GM19324 (cell line): ENCODE results near the gene RGS6.

Experiments used
- ATAC-seq: cut with Tn5 transposase; IDR thresholded peaks from one replicate; pipeline ENCODE4 v1.9.1; 2021; ENCODE audit warnings: mild to moderate bottlenecking, moderate library complexity; ENCODE audit not compliant: unreplicated experiment, low FRiP score

RGS6 gene

DNA sequence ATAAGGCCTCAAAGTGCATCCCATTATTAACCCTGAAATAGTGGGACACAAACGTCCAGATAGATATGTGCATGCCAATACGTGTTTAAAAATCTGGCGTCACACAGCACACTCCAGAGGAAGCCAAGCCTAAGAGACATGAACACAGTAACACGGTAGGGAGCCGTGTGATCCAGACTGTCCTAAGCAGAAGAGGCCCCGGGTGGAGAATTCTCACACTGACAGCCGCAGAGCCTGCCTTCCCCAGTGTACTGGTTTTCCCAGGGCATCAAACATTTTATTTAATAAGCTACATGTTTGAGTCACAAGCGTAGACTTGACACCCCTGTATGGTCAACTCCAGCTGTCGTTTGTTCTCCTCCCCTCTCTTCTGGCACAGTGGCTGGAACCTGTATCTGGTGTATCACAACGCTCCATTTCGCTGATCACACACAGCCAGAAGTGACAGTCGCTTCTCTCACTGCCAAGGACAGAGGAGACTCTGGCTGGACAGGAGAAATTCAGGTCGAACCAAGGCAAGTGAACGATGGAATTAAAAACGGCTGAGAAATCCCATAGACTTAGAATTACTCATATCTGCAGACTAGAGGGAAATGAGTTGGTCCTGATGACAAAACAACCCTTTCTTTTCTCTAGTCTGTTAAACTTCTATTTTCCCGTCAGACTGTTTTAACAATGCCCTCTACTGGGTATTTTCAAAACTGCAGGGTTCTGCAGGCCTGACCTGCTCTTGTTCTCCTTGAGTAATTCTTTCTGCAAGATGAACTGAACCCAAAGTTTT lies 359.9 kb downstream of the RGS6 start:
- ATAC-seq = no peak

DNA sequence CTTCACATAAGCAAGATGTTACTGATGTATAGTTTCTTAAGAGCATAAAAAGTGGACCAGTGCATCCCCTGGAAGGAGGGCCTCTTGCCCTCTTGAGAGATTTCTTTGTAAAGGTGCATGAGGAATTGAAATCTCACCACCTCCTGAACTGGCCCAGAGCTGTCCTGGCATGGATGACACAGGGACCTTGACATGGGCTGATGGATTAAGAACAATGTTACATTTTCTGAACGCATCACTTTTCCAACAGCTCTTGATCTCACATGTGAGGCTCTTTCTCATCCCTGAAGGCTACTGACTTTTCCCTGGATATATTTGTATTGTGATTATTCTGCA lies 360.4 kb downstream of the RGS6 start:
- ATAC-seq = no peak

DNA sequence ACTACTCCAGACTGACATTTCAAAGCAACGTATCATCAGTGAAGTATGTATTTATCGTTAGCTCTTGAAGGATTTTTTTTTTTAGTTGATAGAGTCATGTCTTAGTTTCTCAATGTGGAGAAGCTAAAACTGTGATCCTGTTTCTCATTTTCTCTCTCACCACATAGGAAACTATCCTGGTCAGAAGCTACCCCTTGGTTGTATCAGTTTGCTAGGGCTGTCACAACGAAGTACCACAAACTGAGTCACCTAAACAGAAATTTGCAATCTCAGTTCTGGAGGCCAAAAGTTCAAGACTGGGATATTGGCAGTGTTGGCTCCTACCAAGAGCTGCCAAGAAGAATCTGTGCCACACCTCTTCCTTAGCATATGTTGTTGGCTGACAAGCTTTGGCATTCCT lies 369.1 kb downstream of the RGS6 start:
- ATAC-seq = no peak

DNA sequence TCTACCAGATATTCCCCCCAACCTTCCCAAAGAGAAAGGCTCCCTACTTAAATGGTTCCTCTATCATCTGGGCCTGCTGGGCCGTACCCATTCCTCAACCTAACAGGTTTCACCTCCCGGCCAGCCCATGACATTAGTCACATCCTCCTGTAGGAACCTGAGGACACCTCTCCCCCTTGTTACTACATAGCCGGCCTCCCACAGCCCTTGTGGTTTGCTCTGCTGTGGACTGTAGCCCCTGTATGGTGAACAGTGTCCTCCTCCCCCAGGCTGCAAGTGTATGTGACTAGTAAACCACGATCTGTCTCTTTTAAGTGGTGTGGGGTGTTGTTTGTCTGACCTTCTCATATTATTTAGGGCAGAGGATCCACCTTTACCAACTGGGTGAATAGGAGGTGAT lies 371.7 kb downstream of the RGS6 start:
- ATAC-seq = no peak

DNA sequence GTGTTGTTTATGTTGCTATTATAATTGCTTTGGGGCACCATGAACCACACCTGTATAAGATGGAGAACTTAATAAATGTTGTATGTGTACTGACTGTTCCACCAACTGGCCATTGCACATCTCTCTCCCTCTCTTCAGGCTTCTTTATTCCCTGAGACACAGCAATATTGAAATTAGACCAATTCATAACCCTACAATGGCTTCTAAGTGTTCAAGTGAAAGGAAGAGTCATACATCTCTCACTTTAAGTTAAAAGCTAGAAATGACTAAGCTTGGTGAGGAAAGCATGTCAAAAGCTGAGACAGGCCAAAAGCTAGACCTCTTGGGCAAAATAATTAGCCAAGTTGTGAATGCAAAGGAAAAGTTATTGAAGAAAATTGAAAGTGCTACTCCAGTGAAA lies 373.3 kb downstream of the RGS6 start:
- ATAC-seq = no peak

DNA sequence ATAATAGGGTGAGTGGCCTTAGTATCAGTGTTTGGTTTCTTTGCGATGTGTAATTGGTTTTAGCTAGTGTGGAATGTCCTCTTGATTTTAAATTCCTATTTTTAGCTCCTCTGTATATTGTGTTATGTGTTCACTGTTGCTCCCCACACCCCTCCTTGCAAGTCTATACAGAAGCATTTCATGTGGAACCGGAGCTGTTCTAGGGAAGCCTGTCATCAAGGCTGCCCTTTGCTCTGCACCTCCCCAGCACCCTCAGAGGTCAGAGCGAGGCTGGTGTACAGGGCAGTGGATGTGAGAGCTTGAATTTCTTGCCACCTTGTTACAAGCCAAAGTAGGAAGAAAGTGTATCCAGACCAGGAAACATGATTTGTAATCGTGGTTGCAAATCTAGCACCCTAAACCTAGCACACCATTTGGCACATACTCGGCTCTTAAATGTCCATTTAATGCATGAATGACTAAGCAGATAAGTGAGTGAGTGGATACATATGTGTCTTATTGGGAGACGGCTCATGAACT lies 376.8 kb downstream of the RGS6 start:
- no peak for ATAC-seq

DNA sequence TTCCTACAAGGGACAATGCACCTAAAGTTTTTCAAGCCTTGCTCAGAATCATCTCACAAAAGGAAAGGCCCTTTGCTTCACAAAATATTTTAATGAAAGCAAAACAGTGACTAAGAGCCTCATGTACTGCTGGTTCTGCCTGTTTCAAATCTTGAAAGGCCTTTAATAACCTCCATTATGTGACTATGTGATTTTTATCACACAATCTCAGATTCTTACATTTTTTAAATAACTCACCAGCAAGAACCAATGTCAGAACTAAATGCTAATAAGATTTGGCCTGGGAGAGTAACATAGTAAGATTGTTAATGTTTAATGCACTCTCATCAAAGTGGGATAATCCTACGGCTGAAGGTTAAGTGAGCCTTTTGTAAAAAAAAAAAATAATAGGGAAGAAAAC lies 378.9 kb downstream of the RGS6 start:
- ATAC-seq = no peak

DNA sequence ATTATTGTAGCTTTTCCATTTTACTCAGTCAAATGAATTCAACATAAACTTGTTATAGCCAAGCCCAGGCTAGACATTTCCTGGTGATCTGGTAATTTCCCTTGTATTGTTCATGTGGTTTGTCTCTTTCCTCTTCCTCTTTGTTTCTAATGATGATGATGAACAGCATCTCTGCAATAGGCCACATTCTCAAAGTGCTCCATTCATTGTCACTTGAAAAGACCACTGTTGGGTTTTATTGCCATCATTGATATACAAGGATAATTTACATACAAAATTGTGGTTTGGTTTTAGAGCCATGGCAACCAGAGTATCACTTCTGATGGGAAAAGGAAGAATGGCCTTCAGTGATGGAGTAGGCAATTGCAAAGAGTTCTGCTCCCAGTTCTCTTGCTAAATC lies 379.3 kb downstream of the RGS6 start:
- no peak for ATAC-seq

DNA sequence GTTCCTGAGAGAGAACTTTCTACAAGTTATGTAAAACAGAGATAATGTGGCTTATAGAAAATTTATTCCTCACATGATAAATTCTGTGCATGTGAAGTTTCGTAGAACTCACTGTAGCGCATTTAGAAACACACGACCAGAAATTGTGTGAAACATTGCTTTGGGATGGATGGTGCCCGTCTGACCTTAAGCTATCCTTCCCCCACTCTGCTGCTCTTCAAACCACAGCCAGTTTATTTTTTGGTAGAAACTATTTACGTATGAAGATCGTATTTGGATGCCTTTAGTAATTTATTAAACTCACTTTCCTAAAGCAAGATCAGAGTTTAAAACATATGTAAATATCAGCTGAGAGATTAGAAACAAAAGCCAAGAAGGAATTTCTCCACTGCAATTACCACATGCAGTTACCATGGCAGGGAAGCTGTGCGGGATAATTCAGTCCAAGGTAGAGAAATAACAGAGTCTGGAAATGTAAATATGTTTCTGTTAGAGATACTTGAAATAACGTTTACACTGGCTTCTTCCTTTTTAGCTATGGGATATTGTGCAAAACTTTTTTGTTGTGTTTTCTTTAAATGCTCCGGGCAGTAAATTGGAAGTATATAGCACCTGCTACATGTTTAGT lies 382.7 kb downstream of the RGS6 start:
- no peak for ATAC-seq

DNA sequence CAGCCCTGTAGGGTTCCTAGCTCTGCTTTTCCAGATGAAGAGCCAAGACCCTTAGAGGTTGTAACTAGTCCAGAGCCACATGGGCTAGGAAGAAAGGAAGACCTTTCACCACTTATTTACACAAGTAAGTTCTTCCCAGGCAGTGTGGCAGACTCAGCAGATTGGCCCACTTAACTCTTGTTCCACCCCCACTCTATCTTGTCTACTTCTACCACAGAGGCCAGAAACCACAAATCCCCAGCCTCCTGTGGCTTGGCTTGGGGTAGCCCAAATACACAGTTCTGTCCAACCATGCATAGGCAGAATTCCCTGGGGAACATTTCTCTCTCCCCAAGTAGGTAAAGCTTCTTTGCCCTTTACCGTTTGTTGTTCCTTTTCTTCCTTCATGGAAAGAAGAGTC lies 383.5 kb downstream of the RGS6 start:
- no peak for ATAC-seq

DNA sequence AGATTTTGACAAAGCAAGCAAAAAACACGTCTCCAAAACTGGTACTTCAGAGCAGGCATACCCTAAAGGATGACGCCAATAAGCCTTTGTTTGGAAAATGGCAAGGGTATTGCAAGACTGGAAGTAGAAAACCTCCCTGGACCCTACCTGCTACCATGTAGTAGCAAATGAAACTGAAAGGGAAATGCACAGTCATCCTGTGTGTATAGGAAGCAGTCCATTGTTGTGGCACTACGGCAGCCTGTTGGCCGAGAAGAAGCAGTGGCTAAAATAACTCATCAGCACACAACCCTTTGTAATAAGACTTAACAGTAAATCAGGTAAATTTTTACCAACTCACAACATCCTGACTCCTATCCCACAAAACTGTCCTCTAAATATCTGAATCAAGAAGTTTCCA lies 386.4 kb downstream of the RGS6 start:
- no peak for ATAC-seq

DNA sequence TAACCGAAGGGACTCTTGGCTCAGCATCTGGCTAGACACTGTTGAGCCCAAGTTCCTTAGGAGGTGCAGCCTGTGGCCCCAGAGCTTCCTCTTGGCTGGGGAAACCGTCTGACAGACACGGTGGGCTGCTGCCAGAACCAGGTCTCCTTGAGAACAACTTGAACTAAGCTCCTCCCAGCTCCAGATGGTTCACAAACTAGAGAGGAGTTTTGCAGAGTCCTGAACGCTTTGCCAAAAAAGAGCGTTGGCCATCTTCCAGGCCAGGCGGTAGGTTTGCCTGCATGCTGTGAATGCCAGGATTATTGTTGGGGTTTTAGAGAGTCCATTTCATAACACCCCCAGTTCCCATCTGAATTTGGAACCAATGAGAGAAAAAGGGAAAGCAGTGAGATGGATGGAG lies 399.8 kb downstream of the RGS6 start:
- ATAC-seq = no peak

DNA sequence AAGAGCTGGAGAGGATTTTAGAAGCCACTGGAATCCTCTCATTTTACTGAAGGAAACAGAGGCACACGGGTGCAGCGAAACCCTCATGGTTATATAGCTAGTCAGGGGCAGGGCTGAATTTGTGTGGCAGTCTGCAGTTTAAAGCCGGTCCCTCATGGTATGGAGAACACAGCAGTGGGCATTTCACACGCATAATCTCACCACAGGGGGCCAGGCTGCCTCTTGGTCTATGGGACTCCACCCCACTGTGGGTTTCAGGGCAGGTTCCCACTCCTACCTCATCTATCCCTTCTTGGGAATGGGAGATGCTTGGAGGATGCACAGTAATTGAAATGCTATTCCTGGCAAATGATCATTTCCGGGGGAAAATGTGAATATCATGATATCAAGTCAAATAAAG lies 400.6 kb downstream of the RGS6 start:
- no peak for ATAC-seq

DNA sequence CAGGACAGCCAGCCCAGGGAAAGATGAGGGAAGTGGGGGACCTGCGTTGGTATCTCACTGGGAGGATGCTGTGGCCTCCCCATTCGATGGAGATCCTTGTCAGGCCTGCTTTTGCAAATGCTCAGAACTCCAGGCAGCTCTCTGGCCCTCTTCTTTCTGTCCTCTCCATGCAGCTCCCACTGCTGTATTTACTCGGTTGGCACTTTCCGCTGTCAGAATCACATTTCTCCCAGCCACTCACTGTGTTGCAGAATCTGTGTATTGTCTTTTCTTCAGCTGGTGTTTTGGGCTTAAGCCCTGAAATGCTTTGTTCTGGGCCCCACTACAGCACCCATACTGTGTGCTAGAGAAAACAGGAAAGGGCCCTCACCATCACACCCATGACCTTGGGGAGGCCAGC lies 401.1 kb downstream of the RGS6 start:
- no peak for ATAC-seq

DNA sequence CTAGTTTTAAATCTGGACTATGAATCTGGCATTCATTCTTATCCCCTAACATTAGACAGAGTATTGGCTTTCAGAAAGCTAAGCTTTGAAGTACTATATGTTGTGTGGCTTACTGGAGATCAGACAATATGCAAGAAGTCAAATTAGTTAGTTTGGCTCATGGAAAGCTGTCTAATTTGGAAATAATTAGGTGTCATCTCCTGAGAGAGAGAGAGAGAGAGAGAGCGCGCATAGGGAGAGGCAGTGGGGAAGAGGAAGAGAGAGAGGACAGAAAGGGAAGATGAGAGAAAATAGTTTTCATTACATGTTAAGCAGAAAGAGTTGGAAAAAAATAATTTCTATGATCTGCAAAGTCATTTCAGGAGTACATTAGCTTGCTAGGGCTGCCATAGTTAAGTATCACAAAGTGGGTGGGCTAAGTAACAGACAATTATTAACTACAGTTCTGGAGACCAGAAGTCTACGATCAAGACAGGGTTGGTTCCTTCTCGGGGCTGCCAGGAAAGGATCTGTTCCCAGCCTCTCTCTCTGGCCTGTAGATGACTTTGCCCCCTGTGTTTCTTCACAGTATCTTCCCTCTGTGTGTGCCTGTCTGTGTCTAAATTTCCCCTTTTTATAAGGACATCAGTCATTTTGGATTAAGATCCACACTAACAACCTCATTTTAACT lies 404.2 kb downstream of the RGS6 start:
- no peak for ATAC-seq

DNA sequence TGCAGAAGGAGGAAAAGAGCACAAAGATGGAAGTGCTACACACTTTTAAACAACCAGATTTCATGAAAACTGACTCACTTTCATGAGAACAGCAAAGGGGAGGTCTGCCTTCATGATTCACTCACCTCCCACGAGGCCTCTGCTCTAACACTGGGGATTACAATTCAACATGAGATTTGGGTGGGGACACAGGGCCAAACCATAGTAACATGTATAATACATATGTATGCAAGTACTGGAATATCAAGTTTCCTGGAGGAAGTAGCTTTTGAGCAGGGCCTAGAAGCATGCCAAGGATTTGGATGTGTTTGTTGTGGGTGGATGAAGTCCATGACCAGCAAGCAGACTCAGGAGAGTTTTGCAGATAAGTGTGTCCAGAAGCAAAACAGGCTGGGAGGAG lies 409.0 kb downstream of the RGS6 start:
- no peak for ATAC-seq

DNA sequence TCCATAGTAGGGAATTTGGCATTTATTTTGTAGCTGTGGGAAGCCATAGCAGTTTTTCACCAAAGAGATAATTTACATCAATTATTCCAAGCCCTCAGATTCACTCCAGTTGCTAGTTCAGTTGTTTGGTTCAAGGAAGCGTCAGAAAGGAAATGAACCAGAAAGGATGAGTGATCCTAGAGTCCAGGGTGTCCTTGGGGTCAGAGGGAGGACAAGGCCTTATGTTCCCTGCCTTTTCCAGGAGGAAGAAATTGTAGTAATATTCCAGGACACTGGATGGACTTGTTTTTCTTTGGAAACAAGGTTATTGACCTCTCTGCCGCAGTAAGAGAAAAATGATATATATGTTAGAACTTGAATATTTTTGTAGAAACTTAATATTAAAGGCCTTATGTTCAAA lies 409.5 kb downstream of the RGS6 start:
- ATAC-seq = no peak

DNA sequence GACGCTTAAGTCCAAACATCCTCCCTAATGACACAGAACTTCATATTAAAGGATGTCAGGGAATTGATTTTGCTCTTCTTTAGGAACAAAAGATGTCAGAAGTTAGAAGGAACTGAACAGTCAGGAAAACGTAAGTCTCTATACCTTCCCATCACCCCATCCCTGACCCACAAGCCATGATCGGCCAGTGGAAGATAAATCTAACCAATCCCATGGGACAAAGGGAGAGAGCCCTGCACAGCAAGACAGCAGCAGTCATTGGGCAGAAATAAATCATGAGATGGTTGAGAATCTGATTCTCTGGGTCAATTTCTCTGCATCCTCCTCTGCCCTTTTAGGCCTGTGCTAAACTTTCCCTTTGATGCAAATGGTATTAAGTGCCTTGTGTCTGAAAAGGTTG lies 414.9 kb downstream of the RGS6 start:
- no peak for ATAC-seq

DNA sequence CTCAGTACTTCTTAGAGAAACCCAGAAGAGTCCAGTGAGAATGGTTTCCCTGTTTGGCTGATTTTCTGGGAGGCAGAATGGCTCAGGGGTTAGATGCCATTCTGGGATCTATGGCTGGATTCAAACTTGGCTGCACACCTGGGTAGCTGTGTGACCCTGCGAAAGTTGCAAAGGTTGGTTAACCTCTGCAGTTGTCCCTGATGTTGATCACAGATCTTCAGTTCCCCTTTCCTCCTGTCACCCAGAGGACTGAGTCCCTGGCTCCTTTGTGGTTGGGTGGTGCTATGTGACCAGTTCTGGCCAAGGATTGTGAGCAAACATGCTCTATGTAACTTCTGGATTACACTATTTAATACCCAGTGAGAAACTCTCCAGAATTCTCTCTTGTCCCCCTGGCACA lies 418.0 kb downstream of the RGS6 start:
- no peak for ATAC-seq

DNA sequence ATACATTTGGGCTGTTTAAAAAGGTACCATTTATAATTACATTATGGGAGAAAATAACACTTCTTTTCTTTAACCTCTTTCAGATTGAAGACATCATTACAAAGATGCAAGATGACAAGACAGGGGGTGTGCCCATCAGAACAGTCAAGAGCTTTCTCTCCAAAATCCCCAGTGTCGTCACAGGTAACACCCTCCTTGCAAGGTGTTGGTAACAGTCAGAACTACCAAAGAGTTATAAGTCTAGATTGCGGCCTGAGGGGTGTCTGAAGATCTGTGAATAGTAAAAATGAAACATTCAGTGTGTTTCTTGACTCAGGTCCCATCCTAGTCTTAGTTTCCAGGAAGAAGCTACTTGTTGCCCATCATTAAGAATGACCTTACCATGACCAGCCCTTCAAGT lies 419.8 kb downstream of the RGS6 start:
- ATAC-seq = no peak

DNA sequence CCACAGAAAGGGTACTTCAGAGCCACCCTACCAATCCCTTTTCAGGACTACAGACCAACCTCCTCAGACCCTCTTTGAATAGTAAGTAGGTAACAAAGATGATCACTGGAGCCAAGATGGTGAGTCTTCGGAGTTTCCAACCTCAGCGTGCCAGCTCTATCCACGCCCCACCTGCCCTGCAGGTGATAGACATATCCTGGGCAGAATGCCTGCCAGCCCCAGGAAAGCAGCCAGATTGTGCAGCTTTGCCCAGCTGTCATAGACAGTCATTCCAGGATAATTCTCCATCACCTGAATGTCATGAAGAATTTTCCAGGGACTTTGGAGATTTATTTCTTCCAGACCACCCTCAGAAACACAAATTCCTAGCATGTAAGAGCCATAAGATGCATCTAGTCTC lies 434.4 kb downstream of the RGS6 start:
- no peak for ATAC-seq

DNA sequence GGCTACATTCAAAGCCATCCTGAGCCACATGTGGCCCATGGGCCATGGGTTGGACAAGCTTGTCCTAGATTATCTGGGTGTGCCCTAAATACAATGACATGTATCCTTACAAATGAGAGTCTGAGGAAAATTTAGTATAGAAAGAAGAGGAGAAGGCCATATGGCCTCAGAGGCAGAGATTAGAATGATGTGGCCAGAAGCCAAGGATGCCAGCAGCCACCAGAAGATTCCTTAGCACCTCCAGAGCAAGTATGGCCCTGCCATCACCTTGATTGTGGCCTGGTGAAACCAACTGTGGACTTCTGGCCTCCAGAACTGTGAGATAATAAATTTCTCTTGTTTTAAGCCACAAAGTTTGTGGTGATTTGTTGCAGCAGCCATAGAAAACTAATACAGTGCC lies 436.9 kb downstream of the RGS6 start:
- ATAC-seq = no peak
